CD4-positive, alpha-beta T cell treated with Interleukin-15 for 4 hours (primary cell): Measurements from ENCODE around the gene TENT4B.
"Not testable (repeated sequence)": the region's sequence is repeated elsewhere in the genome, so short reads cannot be mapped to it uniquely, and the experiment has no call there.

Experiments
- DNase-seq: peaks from one replicate; pipeline ENCODE4 v3.0.0-alpha.2; 2020; ENCODE audit warnings: low spot score

TENT4B gene

GRCh38 chr16:50154420-50154950 lies 1.4 kb downstream of the TENT4B start:
- no peak for DNase-seq

- DNase-seq = no peak
Measured at GRCh38 chr16:50155925-50156324, 2.8 kb downstream of the TENT4B start.

GRCh38 chr16:50156590-50156989 lies 3.5 kb downstream of the TENT4B start:
- no peak for DNase-seq

GRCh38 chr16:50160495-50161164 lies 7.5 kb downstream of the TENT4B start:
- no peak for DNase-seq

- DNase-seq = no peak
Measured at GRCh38 chr16:50161950-50162349, 8.8 kb downstream of the TENT4B start.

GRCh38 chr16:50165473-50165872 lies 12.4 kb downstream of the TENT4B start:
- DNase-seq = no peak

GRCh38 chr16:50166511-50167500 lies 13.7 kb downstream of the TENT4B start:
- DNase-seq = no peak

GRCh38 chr16:50167556-50167955 lies 14.4 kb downstream of the TENT4B start:
- DNase-seq = no peak

- DNase-seq = no peak
Measured at GRCh38 chr16:50169555-50170096, 16.5 kb downstream of the TENT4B start.

GRCh38 chr16:50171773-50172172 lies 18.7 kb downstream of the TENT4B start:
- DNase-seq = not testable (repeated sequence)

- DNase-seq = no peak
Measured at GRCh38 chr16:50172195-50172922, 19.3 kb downstream of the TENT4B start.

GRCh38 chr16:50173316-50173715 lies 20.2 kb downstream of the TENT4B start:
- no peak for DNase-seq

GRCh38 chr16:50178491-50178941 lies 25.4 kb downstream of the TENT4B start:
- no peak for DNase-seq

- DNase-seq = no peak
Measured at GRCh38 chr16:50182441-50182840, 29.3 kb downstream of the TENT4B start.

- DNase-seq = no peak
Measured at GRCh38 chr16:50183316-50183715, 30.2 kb downstream of the TENT4B start.

GRCh38 chr16:50185005-50185505 lies 31.9 kb downstream of the TENT4B start:
- no peak for DNase-seq

- no peak for DNase-seq
Measured at GRCh38 chr16:50188619-50189136, 35.6 kb downstream of the TENT4B start.

GRCh38 chr16:50190292-50190691 lies 37.2 kb downstream of the TENT4B start:
- DNase-seq = no peak

GRCh38 chr16:50192386-50193050 lies 39.4 kb downstream of the TENT4B start:
- no peak for DNase-seq

- no peak for DNase-seq
Measured at GRCh38 chr16:50193594-50193993, 40.5 kb downstream of the TENT4B start.

GRCh38 chr16:50195276-50195675 lies 42.2 kb downstream of the TENT4B start:
- no peak for DNase-seq
